ENCODE data around the gene NID1.

DNA sequence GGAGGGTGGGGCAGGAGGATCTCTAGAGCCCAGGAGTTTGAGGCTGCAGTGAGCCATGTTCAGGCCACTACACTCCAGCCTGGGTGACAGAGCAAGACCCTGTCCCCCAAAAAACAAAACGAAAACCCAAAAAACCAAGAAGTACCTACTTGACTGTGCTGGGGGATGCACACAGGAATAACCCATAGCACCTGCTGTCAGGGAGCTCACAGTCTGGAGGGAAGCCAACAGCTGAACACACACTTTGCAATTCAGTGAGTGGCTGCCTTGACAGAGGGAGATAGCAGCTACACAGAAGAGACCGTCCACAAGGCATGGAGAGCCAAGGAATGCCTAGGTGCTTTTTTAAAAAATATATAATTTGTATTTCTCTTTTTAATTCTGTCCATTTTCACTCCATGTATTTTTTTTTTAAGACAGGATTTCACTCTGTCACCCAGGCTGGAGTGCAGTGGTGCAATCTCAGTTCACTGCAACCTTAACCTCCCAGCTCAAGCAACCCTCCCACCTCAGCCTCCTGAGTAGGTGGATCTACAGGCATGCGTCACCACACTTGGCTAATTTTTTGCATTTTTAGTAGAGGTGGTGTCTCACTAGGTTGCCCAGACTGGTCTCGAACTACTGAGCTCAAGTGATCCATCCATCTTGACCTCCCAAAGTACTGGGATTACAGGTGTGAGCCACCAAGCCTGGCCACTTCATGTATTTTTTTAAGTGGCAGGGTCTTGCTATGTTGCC, 68.7 kb downstream of the NID1 start:
- TF ChIP-seq, protein P1, sequence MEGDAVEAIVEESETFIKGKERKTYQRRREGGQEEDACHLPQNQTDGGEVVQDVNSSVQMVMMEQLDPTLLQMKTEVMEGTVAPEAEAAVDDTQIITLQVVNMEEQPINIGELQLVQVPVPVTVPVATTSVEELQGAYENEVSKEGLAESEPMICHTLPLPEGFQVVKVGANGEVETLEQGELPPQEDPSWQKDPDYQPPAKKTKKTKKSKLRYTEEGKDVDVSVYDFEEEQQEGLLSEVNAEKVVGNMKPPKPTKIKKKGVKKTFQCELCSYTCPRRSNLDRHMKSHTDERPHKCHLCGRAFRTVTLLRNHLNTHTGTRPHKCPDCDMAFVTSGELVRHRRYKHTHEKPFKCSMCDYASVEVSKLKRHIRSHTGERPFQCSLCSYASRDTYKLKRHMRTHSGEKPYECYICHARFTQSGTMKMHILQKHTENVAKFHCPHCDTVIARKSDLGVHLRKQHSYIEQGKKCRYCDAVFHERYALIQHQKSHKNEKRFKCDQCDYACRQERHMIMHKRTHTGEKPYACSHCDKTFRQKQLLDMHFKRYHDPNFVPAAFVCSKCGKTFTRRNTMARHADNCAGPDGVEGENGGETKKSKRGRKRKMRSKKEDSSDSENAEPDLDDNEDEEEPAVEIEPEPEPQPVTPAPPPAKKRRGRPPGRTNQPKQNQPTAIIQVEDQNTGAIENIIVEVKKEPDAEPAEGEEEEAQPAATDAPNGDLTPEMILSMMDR (IDR thresholded peaks at IDR 0.05; ENCODE audit: borderline replicate concordance, extremely low read depth, low read length, poor library complexity, severe bottlenecking): no peak
- TF ChIP-seq EZH2 (IDR thresholded peaks at IDR 0.05; ENCODE audit: borderline replicate concordance, low read depth, low read length, severe bottlenecking): no peak
